22Rv1 (cell line): ENCODE measurements around the gene PLEKHA5.

Experiments used
- CTCF ChIP-seq: fragments of 450-650 bp; IDR thresholded peaks from 2 replicates; pipeline ENCODE4 v1.5.1; 2017; ENCODE audit warnings: mild to moderate bottlenecking
- ZFX ChIP-seq: fragments of 450-650 bp; IDR thresholded peaks from 2 replicates; pipeline ENCODE4 v1.6.1; 2017; ENCODE audit warnings: antibody characterized with exemption, borderline replicate concordance

- TF ChIP-seq CTCF (no peak), ZFX (no peak)
Observed at GRCh38 chr12:19230896-19231295, 101.4 kb downstream of the PLEKHA5 start.
